HG02759 (cell line): ENCODE measurements around the gene ALDH5A1.

ENCODE experiments used
- ATAC-seq: cut with Tn5 transposase; IDR thresholded peaks from one replicate; pipeline ENCODE4 v1.9.1; 2021; ENCODE audit warnings: mild to moderate bottlenecking, moderate library complexity; ENCODE audit not compliant: unreplicated experiment

Gene ALDH5A1

DNA sequence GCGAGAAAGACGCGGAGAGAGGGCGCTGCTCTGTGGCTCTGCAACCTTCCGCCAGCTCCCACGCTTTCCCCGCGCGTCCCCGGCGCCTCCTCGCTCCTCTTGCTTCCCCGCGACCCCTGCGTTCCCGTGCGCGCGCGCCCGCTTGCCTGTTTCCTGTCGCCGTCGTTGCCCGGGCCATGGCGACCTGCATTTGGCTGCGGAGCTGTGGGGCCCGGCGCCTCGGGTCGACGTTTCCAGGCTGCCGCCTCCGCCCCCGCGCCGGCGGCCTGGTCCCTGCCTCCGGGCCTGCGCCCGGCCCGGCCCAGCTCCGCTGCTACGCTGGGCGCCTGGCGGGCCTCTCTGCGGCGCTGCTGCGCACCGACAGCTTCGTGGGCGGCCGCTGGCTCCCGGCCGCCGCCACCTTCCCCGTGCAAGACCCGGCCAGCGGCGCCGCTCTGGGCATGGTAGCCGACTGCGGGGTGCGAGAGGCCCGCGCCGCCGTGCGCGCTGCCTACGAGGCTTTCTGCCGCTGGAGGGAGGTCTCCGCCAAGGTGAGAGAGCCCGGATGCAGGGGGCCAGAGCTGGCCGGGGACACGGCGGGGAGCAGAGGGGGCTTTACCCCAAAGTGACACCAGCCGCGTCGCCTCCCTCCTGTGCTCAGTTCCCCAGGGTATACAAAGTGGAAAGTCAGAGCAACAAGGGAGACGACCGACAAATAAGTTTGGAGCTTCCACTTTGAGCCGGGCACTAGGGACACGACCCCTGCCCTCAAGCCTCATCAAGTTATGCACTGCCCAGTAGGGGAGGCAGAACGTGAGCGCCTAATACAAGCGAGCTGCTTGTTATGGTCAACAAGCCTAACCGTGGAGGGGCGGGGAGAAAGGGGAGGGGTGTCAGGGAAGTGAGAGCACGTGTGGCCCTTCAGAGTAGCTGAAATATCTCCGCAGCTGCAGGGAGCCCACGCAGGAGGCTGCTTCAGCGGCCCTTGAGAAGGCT, at the start of gene ALDH5A1:
Gene ALDH5A1 (plus strand): TSS at position 149 of the 975 bp plus-strand sequence. CDS start 28 bp downstream, at position 177.
- peak; percentile 65 for ATAC-seq

DNA sequence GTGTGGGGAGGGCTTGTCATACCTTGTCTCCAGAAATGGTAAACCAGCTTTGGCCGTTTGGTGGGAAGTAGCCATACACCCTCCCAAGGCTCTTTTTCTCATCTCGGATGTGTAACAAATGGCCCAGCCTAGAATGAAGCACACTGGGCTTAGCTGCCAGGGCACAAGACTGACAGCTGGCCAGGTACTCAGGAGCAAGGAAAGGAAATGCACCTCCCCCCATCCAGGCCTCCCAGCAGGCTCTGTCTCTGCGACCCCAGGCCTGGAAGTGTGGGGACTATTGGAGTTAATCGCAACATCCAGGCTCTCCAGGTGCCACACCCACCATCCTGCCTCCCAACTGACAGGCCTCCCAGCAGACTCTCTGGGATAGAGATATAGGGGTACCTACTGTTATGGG, 49.1 kb upstream of the ALDH5A1 start:
- no peak for ATAC-seq

DNA sequence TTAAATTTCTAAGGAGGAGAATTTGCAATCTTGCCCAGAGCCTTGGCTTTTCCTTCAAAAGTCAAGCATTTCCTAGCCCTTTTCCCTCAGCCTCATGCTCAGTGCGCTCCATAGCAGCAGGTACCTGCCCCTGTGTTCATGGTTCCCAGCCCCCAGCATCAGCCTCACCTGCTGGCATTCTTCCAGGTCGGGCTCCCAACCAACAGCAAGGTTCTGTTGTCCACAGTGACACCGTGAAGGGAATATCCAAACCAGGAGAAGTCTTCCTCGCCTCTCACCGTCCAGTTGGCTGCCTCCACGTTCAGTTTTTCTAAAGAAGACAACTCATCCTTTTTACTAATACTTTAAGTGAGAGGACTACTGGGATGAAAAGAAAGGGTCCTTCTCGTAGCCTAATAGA, 48.1 kb upstream of the ALDH5A1 start:
- no peak for ATAC-seq

DNA sequence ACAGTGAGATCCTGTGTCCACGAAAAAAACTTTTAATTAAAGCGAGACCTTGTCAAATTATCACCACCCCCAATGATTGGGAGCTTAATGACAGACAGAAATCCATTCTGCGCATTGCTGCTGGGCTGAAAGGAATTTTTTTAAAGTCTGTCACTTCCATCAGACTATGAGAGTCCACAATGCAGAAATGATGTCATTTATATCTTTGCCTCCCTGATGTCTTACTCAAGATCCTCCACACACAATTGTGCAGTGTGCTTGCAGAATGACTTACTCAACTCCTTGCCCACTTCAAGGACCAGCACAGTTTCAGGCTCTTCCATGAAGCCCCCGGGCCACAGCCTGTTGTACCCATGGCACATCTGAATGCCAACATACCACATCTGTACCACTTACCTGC, 46.4 kb upstream of the ALDH5A1 start:
- no peak for ATAC-seq

DNA sequence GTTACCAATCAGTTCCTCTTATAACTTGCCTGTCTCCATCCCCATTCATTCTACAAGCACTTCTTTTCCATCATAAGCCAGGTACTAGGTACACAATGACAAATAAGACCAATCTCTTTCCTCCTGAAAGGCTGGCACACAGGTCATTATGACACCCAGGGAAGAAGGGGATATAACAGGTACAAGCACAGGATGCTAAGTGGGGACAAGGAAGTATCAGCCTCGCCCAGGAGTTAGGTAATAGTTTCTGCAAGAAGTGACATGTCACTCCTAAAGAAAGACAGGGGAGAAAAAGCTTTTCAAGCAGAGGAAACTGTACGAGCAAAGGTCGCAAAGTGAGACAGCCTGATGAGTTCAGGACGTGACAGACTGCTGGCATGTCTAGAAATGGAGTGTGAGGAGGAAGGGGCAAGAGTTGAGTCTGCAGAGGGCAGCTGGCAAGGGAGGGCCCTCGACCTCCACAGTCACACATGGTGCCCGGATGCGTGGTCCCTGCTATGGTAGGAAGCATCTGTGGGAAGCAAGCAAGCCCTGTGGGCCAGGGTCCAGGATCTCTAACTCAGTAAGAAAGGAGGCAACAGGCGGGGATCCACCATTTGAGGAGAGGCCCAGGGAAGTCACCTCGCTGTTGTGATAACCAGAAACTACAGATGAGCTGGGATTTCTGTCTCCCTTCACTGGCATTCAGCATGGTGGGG, 45.8 kb upstream of the ALDH5A1 start:
- no peak for ATAC-seq

DNA sequence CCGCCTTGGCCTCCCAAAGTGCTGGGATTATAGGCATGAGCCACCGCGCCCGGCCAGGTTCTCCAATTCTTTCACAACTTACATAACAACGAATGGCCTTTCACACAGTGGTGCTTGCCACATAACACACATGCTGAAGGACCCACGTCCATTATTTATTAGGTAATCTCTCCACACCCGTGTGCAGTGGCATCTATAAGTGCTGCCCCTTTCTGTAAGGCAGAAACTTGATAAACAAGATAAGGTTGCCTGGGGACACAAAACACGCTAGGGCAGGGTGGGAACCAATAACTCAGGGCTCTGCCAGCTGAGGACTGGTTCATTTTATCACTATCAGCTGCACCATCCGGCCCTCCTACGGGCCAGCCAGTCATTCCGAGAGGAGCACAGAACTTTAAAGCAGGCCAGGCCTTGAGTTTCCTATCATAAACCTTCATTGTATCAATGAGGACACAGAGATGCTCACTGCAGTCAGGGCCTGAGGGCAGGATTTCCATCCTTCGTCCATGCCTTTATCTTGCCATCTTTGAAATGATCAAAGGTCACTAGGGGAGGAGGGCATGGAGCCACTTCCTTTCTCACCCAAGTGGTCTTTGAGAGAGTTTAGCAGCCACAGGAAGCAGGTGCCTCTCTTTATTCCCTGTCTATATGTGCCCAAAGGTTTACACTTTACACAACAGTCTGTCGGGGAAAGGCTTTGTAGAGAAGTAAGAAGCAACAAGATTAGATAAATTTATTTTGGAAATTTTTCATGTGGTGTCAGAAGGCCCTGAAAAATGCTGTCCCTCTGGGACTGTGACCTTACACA, 43.0 kb upstream of the ALDH5A1 start:
- no peak for ATAC-seq

DNA sequence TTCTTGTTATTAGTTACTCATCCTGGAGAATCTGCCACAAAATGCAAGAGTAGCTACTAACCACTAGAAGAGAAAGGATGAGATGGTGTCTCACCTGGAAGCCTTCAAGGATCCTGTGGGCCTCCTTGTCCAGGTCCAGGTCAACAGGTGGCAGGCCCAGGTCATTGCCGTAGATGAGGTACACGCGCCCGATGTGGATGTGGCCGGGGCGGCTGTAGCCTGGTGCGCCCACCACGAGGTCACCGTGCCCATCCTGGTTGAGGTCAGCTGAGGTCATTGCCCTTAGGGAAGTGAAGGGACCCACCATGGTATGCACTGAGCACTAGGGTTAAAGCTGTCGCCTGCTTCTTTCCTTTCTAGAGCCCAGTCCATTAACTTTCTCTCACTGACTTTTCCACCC, 40.8 kb upstream of the ALDH5A1 start:
- ATAC-seq, result no peak

DNA sequence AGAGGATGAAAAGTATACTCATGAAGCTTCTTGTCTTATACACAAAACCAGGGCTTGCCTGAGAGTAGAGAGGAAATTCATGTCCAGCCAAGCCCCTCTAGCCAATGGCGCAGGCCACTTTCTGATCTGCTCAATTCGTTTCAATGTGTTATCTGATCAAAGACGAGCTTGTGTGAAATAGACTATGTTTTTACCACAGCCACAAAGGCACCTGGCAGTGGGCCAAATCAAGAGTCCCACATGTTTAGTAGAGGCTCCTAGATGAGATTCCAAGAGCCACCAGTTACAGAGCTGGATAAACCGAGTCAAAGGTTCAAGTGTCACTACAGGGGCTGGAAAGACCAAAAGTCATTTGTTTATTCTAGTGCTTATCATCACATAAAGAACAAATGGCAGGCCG, 40.3 kb upstream of the ALDH5A1 start:
- no peak for ATAC-seq

DNA sequence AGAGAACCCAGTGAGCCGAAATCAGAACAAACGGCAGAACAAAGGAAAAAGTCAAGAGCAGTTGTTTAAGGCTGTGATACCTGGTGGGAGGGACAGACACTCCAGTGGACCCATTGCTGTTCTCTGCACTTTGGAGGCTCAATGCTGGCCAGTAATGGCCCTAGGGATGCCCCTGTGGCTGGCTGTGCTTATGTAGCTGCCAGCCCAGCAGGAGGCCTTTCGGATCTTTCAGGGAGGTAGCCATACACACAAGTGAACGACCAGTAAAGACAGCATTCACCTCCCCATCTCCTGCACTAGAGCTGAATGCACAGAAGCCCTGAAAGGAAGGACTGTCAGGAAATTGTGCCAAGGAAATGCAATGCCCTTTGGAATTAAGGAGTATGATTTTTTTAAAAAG, 39.7 kb upstream of the ALDH5A1 start:
- no peak for ATAC-seq

DNA sequence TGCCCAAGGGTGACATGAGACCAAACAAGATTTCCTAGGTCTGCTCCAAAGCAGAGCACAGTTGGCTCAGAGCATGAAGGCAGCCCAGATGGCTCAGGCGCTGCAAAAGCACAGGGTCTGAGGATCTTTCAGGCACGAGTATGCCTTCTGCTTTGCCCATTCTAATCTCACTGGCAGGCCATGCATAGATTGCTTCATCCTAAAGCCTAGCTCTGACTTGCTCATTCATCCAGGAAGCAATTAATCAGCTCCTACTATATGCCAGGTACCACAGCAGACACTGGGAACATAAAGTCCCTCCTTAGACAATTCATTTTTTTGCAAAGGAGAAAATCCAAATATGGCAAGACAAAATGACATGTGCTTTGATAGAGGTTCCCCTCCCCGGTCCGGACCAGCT, 36.6 kb upstream of the ALDH5A1 start:
- no peak for ATAC-seq

DNA sequence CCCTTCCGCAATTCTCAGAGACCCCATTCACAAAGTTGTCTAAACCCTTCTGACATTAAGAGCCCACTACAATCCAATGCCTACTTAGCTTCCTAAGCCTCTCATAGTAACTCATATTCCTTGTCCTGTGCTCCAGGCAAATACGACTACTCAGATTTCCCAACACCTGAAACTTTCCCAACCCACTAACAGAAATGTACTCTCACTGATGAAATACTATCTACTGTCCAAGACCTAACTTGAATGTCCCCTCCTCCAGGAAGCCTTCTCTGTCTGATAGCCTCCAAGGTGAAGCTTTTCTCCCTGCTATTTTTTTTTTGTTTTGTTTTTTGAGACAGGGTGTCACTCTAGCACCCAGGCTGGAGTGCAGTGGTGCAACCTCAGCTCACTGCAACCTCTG, 35.8 kb upstream of the ALDH5A1 start:
- ATAC-seq, result no peak

GRCh38 chr6:24460966-24461365, 33.8 kb upstream of the ALDH5A1 start:
- no peak for ATAC-seq

DNA sequence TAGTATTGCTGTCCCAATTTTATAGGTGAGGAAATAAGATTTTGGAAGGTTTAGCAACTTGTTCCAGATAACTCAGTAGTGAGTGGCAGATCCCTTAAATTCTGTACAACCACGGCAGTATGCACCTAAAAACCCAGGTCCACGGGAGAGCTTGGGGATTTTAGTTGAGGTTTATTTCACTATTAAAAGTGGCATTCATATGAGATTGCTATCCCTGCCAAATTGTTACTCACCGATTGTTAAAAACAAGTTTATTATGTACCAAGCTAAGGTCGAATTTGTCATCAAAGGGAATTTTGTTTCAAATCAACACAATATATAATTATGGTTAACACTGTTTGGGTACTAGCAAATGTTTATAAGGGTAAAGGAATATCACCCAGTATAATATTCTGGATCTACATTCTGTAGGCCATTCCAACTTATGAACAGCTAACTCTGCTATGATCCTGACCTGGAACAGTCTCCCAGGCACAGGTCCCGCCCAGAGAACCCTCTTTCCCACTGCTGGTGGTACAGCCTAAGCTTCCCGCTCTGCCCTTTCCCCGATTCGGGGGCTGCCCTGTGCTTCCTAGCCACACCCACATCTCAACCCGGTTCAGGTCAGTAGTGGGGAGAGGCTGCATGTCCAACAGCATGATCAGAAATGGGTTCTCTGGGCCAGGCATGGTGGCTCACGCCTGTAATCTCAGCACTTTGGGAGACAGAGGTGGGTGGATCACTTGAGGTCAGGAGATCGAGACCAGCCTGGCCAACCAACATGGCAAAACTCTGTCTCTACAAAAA, 30.3 kb upstream of the ALDH5A1 start:
- ATAC-seq, result no peak

DNA sequence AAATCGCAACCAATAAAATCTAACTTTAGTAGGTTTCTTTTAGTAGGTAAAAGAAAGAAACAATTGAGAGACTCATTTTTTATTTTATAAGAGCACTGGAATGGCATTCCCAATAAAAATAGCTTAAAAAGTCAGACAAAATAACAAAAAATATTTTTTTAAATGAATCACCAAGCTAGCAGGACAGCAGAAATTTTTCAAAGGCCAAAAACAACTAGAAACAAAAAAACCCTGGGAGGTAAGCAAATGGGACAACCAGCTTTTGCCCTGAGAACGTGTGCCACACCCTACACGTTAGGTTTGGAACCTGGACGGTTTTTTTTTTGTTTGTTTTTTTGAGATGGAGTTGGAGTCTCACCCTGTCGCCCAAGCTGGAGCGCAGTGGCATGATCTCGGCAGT, 25.0 kb upstream of the ALDH5A1 start:
- no peak for ATAC-seq

DNA sequence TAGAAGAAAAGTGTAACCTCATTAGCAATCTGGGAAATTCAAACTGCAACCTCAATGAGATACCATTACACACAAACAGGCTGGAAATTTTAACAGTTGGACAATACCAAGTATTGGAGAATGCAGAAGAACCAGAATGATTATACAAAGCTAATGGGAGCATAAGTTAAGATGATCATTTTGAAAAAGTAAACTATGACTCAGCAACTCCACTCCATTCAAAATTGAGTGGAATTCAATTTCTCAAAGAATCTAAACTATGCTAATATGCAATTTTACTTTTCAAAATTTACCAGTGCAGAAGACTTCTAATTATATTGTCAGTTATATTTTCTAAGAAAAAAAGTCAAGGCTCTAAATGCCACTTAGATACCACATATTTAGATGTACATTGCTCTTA, 22.6 kb upstream of the ALDH5A1 start:
- no peak for ATAC-seq

- ATAC-seq, result no peak
These were observed 18.1 kb upstream of the ALDH5A1 start for GRCh38 chr6:24476631-24477030.

DNA sequence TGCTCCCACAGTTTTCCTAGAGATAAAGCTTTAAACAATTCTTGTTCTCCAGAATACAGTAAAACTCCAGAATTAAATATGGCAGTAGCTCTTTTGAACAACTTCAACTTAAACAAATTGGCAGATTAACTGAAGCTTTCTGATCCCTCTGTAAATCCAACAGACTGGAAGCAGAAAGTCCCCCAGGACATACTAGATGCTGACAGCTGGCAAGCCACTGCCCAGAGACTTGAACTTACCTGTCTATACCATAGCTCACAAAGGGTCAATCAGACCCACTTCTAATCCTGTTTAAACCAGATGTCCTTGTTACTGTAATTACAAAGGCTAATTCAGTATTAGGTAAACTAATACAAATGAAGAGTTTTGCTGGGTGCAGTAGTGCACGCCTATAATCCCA, 17.7 kb upstream of the ALDH5A1 start:
- no peak for ATAC-seq

DNA sequence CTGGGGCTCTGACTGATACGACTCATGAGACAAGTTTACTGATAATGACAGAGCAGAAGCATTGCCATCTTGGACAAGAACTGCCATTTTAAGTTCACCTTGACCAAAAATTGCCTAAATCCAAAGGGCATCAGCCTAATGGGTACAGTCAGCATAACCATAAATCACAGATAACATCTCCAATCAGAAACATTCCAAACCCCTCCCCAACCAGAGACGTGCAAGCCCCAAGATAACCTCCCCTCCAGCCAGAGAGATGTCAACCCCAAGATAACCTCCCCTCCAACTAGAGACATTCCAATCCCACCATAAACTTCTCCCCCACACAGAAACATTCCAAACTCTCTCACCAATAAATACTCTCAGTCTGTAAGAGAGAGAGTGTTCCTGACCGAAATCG, 15.9 kb upstream of the ALDH5A1 start:
- no peak for ATAC-seq

DNA sequence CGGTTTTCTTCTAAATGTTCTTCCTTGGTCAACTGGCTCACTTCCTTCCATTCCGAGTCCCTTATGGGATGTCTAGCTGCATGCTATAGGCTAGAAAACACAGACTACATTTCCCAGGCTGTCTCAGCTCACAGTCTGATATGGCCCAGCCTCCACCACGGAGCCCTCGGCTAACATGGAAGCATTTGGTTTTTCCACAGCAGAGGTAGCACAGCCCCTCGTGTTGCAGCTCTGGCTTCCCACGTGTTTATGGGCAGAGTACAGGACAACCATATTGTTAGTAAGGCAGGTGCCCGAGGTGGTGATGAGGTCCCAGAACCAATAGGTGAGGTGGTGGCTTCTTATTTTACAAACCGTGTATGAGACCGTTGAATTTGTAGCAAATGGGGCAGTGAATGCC, 14.1 kb upstream of the ALDH5A1 start:
- ATAC-seq, result no peak

GRCh38 chr6:24481449-24481848, 13.3 kb upstream of the ALDH5A1 start:
- ATAC-seq, result no peak
